HCT116 (cell line): ENCODE measurements around the gene ZSCAN25. TPM values are rescaled to one million over a fixed set of nuclear protein-coding genes. Genes with fewer than 3 reads are reported as not detected.

ENCODE experiments used
- ATAC-seq: fragments of 200-7000 bp; cut with Tn5 transposase; 2 replicates; pipeline ENCODE4 v1.9.1; 2020; ENCODE audit warnings: mild to moderate bottlenecking, moderate library complexity
- BruUV-seq: library from RNA; stranded (reverse); fragments of 400-500 nt; replicated peaks from 2 replicates; lab custom pipeline; 2021; lab: Mats Ljungman, UMichigan
- CTCF ChIA-PET: fragments of 300-600 bp; sonication (Branson Sonifier 250); formaldehyde crosslinking; loops from one replicate; lab custom pipeline; 2021; ENCODE audit warnings: antibody characterized with exemption; lab: Charles Lee
- POLR2A ChIA-PET: fragments of 300-600, 350-600 bp; sonication (Branson Sonifier 250); formaldehyde crosslinking; loops from one replicate; lab custom pipeline; 2021; ENCODE audit warnings: antibody characterized with exemption; lab: Charles Lee
- RAD21 ChIA-PET, 2 experiments: fragments of 300-600 bp; sonication (Branson Sonifier 250); formaldehyde crosslinking; loops; one replicate each; lab custom pipeline; 2023; ENCODE audit warnings: low total read pairs in 2 of 2; ENCODE audit not compliant: uncharacterized antibody in 2 of 2, unreplicated experiment in 2 of 2, low non-redundant PET in 1 of 2; lab: Charles Lee
- DNase-seq: peaks from one replicate; pipeline ENCODE4 v3.0.0-alpha.2; 2010; ENCODE audit warnings: low read depth, low spot score
- H2AFZ ChIP-seq: fragments of 200-600 bp; shearing (Covaris generic), sonication (generic); 2 replicates; pipeline ENCODE4 v1.6.1; 2017; ENCODE audit warnings: low read depth, mixed run types, mixed read lengths, antibody characterized with exemption, low read length; ENCODE audit not compliant: poor library complexity, severe bottlenecking
- H3K27ac ChIP-seq: 2 replicates; pipeline ENCODE4 v1.5.1; 2012; ENCODE audit warnings: low read depth, low read length
- H3K27me3 ChIP-seq: fragments of 200-600 bp; sonication (generic); 2 replicates; pipeline ENCODE4 v1.6.1; 2016; ENCODE audit warnings: mixed run types, low read length, mixed read lengths; ENCODE audit not compliant: insufficient read depth
- H3K36me3 ChIP-seq, 2 experiments: fragments of 200-500 bp in 1 of 2; fragments of 200-600 bp in 1 of 2; sonication (Bioruptor generic) in 1 of 2; sonication (generic) in 1 of 2; 2 replicates each; pipeline versions ENCODE4 v1.5.1 to v1.6.1; 2014 to 2016; ENCODE audit warnings: low read length in 2 of 2, inconsistent platforms in 1 of 2, mixed read lengths in 1 of 2, mixed run types in 1 of 2; ENCODE audit not compliant: insufficient read depth in 2 of 2, control insufficient read depth in 1 of 2
- H3K4me1 ChIP-seq, 2 experiments: fragments of 200-600 bp in 1 of 2; sonication (generic) in 1 of 2; 2 replicates each; pipeline versions ENCODE4 v1.5.1 to v1.6.1; 2012 to 2017; ENCODE audit warnings: low read length in 2 of 2, inconsistent platforms in 1 of 2, mild to moderate bottlenecking in 1 of 2, mixed read lengths in 1 of 2, mixed run types in 1 of 2, moderate library complexity in 1 of 2; ENCODE audit not compliant: insufficient read depth in 2 of 2, control insufficient read depth in 1 of 2
- H3K4me2 ChIP-seq: fragments of 200-600 bp; sonication (generic); 2 replicates; pipeline ENCODE4 v1.6.1; 2017; ENCODE audit warnings: mixed run types, low read length, mixed read lengths
- H3K4me3 ChIP-seq, 2 experiments: fragments of 200-600 bp in 1 of 2; sonication (generic) in 1 of 2; replicated peaks in 1 of 2; 2 replicates each; pipeline ENCODE4 v1.5.1; 2011 to 2016; ENCODE audit warnings: low read length in 2 of 2, control low read depth in 1 of 2, low read depth in 1 of 2, mild to moderate bottlenecking in 1 of 2, mixed read lengths in 1 of 2, mixed run types in 1 of 2
- H3K79me2 ChIP-seq: fragments of 200-600 bp; sonication (generic); 2 replicates; pipeline ENCODE4 v1.6.1; 2017; ENCODE audit warnings: mild to moderate bottlenecking, mixed run types, low read length, moderate library complexity, mixed read lengths; ENCODE audit not compliant: insufficient read depth
- H3K9ac ChIP-seq: fragments of 200-600 bp; sonication (generic); 2 replicates; pipeline ENCODE4 v1.6.1; 2016; ENCODE audit warnings: low read length, mixed read lengths
- H3K9me2 ChIP-seq: fragments of 200-600 bp; sonication (generic), shearing (Covaris generic); 2 replicates; pipeline ENCODE4 v1.6.1; 2017; ENCODE audit warnings: mixed run types, mild to moderate bottlenecking, moderate library complexity; ENCODE audit not compliant: insufficient read depth
- H3K9me3 ChIP-seq, 2 experiments: fragments of 200-500 bp in 1 of 2; fragments of 200-600 bp in 1 of 2; sonication (Bioruptor generic) in 1 of 2; sonication (generic) in 1 of 2; 2 replicates each; pipeline ENCODE4 v1.6.1; 2014 to 2017; ENCODE audit warnings: low read length in 2 of 2, mixed read lengths in 2 of 2, inconsistent platforms in 1 of 2, low read depth in 1 of 2, mild to moderate bottlenecking in 1 of 2, mixed run types in 1 of 2, moderate library complexity in 1 of 2; ENCODE audit not compliant: control insufficient read depth in 1 of 2, insufficient read depth in 1 of 2
- H4K20me1 ChIP-seq: fragments of 200-600 bp; sonication (generic), shearing (Covaris generic); 2 replicates; pipeline ENCODE4 v1.6.1; 2017; ENCODE audit warnings: mixed run types, mild to moderate bottlenecking, moderate library complexity; ENCODE audit not compliant: insufficient read depth
- CBX3 ChIP-seq: IDR thresholded peaks from 2 replicates; pipeline ENCODE4 v1.6.1; 2012; ENCODE audit warnings: low read depth
- EZH2 ChIP-seq: fragments of 200-600 bp; sonication (generic); IDR thresholded peaks from 2 replicates; pipeline ENCODE4 v1.6.1; 2017; ENCODE audit warnings: antibody characterized with exemption, mixed run types
- FOSL1 ChIP-seq: IDR thresholded peaks from 2 replicates; pipeline ENCODE4 v1.6.1; 2012; ENCODE audit warnings: low read depth
- JUND ChIP-seq: IDR thresholded peaks from 2 replicates; pipeline ENCODE4 v1.6.1; 2012
- POLR2A ChIP-seq: IDR thresholded peaks from 2 replicates; pipeline ENCODE4 v1.7.0; 2011; ENCODE audit warnings: borderline replicate concordance; ENCODE audit not compliant: insufficient read depth, insufficient read length; ENCODE audit errors: extremely low read depth
- POLR2AphosphoS5 ChIP-seq: IDR thresholded peaks from 2 replicates; pipeline ENCODE4 v1.6.1; 2011; ENCODE audit warnings: mild to moderate bottlenecking, low read depth, low read length, moderate library complexity
- SIN3A ChIP-seq: IDR thresholded peaks from 2 replicates; pipeline ENCODE4 v1.6.1; 2012; ENCODE audit warnings: low read depth
- SRF ChIP-seq: IDR thresholded peaks from 2 replicates; pipeline ENCODE4 v1.6.1; 2012; ENCODE audit warnings: low read depth
- TCF7L2 ChIP-seq: IDR thresholded peaks from 2 replicates; pipeline ENCODE4 v1.7.0; 2011; ENCODE audit warnings: borderline replicate concordance, inconsistent platforms; ENCODE audit not compliant: insufficient read depth, insufficient read length; ENCODE audit errors: extremely low read depth
- YY1 ChIP-seq: IDR thresholded peaks from 2 replicates; pipeline ENCODE4 v1.6.1; 2011; ENCODE audit warnings: low read length, low read depth, moderate library complexity, mild to moderate bottlenecking; ENCODE audit not compliant: insufficient replicate concordance; ENCODE audit errors: extremely low read depth
- ZFX ChIP-seq: fragments of 450-650 bp; IDR thresholded peaks from 2 replicates; pipeline ENCODE4 v1.6.1; 2017
- intact Hi-C: fragments of 100-400 bp; cut with micrococcal nuclease; formaldehyde crosslinking; loops from 2 replicates; pipeline ENCODE4 v1.10.0; 2022
- total RNA-seq: library from RNA; stranded (reverse); gene quantifications from one replicate; pipeline ENCODE4 v1.2.1, GENCODE V29; 2021; ENCODE audit not compliant: unreplicated experiment
- TF ChIP-seq, protein P1 (sequence below): IDR thresholded peaks from 2 replicates; pipeline ENCODE4 v1.6.1; 2012; ENCODE audit warnings: low read depth
- TF ChIP-seq, protein P2 (sequence below): IDR thresholded peaks from 2 replicates; pipeline ENCODE4 v1.6.1; 2011; ENCODE audit warnings: mild to moderate bottlenecking, low read length, moderate library complexity; ENCODE audit not compliant: insufficient replicate concordance; ENCODE audit errors: extremely low read depth
- TF ChIP-seq, protein P3 (sequence below), 3 experiments: fragments of 200-600 bp in 1 of 3; sonication (generic) in 1 of 3; IDR thresholded peaks in 2 of 3; conservative IDR thresholded peaks in 1 of 3; 2 replicates each; pipeline ENCODE4 v1.5.1; 2012 to 2017; ENCODE audit warnings: low read depth in 2 of 3, low read length in 2 of 3, antibody characterized with exemption in 1 of 3, borderline replicate concordance in 1 of 3, control low read depth in 1 of 3, mild to moderate bottlenecking in 1 of 3, mixed read lengths in 1 of 3, mixed run types in 1 of 3, moderate library complexity in 1 of 3; ENCODE audit not compliant: insufficient read depth in 1 of 3

The ZSCAN25 gene
- total RNA-seq, 1 experiment from 2014 or later, result 14.0 TPM

DNA sequence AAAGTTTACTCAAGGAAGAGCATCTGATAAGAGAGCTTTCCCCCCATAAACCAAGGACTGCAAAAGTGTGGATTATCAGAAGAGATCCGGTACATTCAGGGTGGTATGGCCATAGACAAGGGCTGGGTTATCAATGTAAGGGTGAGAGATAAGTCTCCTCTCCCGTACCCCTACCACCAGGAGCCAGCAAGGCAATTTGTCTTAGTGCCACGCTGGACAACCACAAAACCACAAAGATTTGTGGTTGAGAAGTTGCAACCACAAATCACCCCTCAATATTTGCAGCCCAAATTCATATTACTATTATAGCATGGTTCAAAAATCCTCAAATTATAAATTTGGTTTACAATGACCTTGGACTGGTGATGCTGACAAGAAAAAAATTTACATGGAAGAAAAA is 2.3 kb upstream of the ZSCAN25 start:
- Histone ChIP-seq H3K4me3 (no peak overlapping the region), H3K27ac (no peak overlapping the region), H3K27me3 (no peaks in the 10 kb centered on the region), H3K79me2 (peaks cover 28% of the 10 kb centered on the region), H3K4me2 (no peak overlapping the region), H3K4me1 (peaks cover 9 to 24% of the 10 kb centered on the region in 2 experiments), H3K9ac (no peak overlapping the region), H2AFZ (no peak overlapping the region), H3K9me3 (no peaks in the 10 kb centered on the region), H3K36me3 (peaks cover 7 to 10% of the 10 kb centered on the region in 2 experiments; a peak in 3 of 4 replicates), H4K20me1 (no peaks in the 10 kb centered on the region), H3K9me2 (no peaks in the 10 kb centered on the region)
- POLR2A ChIA-PET, result no interaction called here
- ATAC-seq (no peak), DNase-seq (no peak)
- no TSS peak for BruUV-seq
- intact Hi-C loops, result loop anchor here (10.0 kb wide), 1 partner anchor 90 kb away; no protein-coding TSS in a partner anchor
- RAD21 ChIA-PET, result no interaction called here
- TF ChIP-seq POLR2A (no peak), POLR2AphosphoS5 (no peak), SIN3A (no peak), YY1 (no peak), ZFX (no peak), TCF7L2 (no peak), JUND (no peak), SRF (no peak), EZH2 (no peak), CBX3 (no peak), FOSL1 (no peak)
- TF ChIP-seq, protein P1, sequence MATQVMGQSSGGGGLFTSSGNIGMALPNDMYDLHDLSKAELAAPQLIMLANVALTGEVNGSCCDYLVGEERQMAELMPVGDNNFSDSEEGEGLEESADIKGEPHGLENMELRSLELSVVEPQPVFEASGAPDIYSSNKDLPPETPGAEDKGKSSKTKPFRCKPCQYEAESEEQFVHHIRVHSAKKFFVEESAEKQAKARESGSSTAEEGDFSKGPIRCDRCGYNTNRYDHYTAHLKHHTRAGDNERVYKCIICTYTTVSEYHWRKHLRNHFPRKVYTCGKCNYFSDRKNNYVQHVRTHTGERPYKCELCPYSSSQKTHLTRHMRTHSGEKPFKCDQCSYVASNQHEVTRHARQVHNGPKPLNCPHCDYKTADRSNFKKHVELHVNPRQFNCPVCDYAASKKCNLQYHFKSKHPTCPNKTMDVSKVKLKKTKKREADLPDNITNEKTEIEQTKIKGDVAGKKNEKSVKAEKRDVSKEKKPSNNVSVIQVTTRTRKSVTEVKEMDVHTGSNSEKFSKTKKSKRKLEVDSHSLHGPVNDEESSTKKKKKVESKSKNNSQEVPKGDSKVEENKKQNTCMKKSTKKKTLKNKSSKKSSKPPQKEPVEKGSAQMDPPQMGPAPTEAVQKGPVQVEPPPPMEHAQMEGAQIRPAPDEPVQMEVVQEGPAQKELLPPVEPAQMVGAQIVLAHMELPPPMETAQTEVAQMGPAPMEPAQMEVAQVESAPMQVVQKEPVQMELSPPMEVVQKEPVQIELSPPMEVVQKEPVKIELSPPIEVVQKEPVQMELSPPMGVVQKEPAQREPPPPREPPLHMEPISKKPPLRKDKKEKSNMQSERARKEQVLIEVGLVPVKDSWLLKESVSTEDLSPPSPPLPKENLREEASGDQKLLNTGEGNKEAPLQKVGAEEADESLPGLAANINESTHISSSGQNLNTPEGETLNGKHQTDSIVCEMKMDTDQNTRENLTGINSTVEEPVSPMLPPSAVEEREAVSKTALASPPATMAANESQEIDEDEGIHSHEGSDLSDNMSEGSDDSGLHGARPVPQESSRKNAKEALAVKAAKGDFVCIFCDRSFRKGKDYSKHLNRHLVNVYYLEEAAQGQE, result no peak
- TF ChIP-seq, protein P2, sequence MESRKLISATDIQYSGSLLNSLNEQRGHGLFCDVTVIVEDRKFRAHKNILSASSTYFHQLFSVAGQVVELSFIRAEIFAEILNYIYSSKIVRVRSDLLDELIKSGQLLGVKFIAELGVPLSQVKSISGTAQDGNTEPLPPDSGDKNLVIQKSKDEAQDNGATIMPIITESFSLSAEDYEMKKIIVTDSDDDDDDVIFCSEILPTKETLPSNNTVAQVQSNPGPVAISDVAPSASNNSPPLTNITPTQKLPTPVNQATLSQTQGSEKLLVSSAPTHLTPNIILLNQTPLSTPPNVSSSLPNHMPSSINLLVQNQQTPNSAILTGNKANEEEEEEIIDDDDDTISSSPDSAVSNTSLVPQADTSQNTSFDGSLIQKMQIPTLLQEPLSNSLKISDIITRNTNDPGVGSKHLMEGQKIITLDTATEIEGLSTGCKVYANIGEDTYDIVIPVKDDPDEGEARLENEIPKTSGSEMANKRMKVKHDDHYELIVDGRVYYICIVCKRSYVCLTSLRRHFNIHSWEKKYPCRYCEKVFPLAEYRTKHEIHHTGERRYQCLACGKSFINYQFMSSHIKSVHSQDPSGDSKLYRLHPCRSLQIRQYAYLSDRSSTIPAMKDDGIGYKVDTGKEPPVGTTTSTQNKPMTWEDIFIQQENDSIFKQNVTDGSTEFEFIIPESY, result no peak
- TF ChIP-seq, protein P3, sequence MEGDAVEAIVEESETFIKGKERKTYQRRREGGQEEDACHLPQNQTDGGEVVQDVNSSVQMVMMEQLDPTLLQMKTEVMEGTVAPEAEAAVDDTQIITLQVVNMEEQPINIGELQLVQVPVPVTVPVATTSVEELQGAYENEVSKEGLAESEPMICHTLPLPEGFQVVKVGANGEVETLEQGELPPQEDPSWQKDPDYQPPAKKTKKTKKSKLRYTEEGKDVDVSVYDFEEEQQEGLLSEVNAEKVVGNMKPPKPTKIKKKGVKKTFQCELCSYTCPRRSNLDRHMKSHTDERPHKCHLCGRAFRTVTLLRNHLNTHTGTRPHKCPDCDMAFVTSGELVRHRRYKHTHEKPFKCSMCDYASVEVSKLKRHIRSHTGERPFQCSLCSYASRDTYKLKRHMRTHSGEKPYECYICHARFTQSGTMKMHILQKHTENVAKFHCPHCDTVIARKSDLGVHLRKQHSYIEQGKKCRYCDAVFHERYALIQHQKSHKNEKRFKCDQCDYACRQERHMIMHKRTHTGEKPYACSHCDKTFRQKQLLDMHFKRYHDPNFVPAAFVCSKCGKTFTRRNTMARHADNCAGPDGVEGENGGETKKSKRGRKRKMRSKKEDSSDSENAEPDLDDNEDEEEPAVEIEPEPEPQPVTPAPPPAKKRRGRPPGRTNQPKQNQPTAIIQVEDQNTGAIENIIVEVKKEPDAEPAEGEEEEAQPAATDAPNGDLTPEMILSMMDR (IDR thresholded peaks at IDR 0.05 in 2 of 3, conservative IDR thresholded peaks at IDR 0.05 in 1 of 3; ENCODE audit: borderline replicate concordance in 1 of 3, insufficient read depth in 1 of 3, low read depth in 2 of 3, low read length in 2 of 3), result no peak
- CTCF ChIA-PET, result interaction anchor here (1.2 kb wide), 1 partner anchor 114 kb away, joined by 4 read pairs; the partner anchor contains the start of gene ZNF394
